Kidney tubule cell (primary cell): ENCODE results near the gene C1QTNF3.
"Not testable (repeated sequence)": the region's sequence is repeated elsewhere in the genome, so short reads cannot be mapped to it uniquely, and the experiment has no call there.

ENCODE experiments used
- DNase-seq: peaks from one replicate; pipeline ENCODE4 v3.0.0-alpha.2; 2018; ENCODE audit warnings: low spot score

C1QTNF3 gene

GRCh38 chr5:34021334-34021733 is 21.7 kb downstream of the C1QTNF3 start:
- DNase-seq = no peak

GRCh38 chr5:34020726-34021125 is 22.3 kb downstream of the C1QTNF3 start:
- no peak for DNase-seq

DNA sequence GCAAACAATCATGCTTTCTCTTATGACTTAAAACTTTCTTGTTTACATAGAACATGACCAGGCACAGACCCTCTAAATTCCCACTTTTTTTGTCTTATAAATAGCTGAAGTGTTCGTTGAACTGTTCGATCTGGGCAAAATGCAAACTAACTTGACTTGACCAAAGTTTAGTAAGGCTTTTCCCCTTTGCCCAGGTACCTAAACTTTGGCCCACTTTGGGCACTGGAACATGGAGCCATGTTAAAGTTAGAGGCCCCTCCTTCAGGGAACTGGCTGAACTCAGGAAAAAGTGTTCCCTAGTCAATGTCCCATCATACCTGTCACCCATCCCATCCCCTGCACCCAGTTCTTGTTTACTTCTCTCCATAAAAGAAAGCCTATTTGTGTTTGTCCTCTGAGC is 25.8 kb downstream of the C1QTNF3 start:
- no peak for DNase-seq

DNA sequence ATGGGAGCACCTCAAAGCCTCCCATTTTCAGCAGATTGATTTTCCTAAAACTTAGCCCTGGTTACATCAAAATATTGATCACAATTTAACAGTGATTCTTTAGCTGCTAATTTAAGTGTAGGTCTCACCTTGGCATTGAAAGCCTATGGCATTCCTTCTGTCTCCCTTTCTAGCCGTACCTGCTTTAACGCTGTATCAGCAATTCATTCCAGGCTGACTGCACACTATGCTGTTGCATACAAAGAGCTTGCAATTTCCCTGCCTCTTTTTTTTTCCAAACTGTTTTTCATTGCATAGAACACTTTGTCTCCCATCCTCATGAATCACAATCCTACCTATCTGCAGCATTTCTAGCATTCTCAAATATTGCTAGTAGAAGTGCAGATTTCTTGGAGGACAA is 26.3 kb downstream of the C1QTNF3 start:
- DNase-seq = no peak

- no peak for DNase-seq
Measured at GRCh38 chr5:34016222-34016621, 26.8 kb downstream of the C1QTNF3 start.

- DNase-seq = no peak
Measured at GRCh38 chr5:34015120-34015822, 27.7 kb downstream of the C1QTNF3 start.

- DNase-seq = no peak
Measured at GRCh38 chr5:34014626-34015025, 28.4 kb downstream of the C1QTNF3 start.

- no peak for DNase-seq
Measured at GRCh38 chr5:34013547-34013946, 29.5 kb downstream of the C1QTNF3 start.

- DNase-seq = no peak
Measured at GRCh38 chr5:34012791-34013190, 30.2 kb downstream of the C1QTNF3 start.

DNA sequence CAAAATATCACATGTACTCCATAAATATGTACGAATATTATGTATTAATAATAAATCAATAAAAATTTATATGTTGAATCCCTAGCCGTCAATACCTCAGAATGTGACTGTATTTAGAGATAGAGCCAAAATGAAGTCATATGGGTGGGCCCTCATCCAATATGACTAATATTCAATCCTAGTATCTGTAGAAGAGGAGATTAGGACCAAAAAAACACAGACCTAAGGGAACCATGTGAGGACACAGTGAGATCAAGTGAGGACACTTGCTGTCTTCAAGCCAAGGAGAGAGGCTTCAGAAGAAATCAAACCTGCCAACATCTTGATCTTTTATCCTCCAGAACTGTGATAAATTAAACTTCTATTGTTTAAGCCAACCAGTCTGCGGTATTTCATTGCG is 31.5 kb downstream of the C1QTNF3 start:
- DNase-seq = no peak

GRCh38 chr5:34010146-34010545 is 32.9 kb downstream of the C1QTNF3 start:
- not testable (repeated sequence) for DNase-seq

- no peak for DNase-seq
Measured at GRCh38 chr5:34009610-34010009, 33.4 kb downstream of the C1QTNF3 start.

DNA sequence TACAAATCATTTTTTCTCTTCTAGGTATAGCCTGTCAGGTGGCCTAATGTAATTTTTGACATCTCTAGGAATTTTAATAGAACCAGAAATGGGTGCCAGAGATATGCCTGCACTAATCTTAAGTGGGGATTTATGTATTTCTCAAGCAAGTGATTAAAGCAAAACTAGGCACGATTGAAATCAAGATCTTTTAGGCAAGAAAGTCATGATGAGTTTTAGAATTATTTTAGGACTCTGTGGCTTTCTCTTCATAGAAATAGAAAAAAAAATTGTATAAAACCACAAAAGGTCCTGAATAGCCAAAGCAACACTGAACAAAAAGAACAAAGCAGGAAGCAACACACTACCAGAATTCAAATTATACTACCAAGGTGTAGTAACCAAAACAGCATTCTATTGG is 34.2 kb downstream of the C1QTNF3 start:
- DNase-seq = peak; percentile 13

DNA sequence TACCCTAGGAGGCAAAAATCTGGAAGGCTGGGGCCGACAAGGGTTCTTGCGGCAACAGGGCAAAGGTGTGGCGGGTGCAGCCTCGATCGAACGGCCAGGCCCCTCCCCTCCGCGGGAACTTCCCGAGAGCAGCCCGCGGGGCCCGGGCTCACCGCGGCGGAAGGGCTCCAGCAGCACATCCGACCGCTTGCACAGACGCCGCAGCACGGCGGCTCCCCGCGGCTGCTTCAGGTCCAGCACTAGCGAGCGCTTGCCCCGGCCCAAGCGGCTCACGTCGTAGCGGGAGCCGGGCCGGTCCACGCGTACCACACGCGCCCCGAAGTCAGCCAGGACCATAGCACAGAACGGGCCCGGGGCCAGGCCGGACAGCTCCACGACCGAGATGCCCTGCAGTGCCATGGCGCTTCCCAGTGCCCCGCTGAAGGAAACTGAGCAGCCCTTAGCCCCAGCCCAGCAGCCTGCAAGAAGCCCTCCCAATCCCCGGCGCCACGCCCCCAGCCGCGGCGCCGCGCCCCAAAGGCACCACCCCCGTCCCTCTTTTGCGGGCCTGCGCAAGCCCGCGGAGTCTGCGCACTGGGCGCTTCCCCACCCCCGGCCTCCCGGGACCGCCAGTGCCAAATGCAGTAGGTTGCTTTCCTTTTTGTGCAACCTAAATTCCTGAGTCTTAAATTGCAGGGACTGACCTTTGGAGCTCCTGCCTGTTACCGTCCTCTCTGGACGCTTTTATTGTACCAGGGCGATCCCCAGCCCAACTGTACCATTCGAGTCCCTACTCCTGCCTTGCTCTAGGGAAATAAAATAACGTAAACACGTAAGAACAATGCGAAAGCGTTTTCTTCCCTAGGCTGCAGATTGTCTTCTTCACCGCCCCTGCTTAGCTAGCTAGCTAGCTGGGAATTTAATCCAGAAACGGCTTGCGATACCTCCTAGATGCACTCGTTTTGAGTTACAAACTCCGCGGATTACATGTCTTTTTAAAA is 35.1 kb downstream of the C1QTNF3 start, which contains the start of gene AMACR:
Gene AMACR, minus strand, starts transcription at position 430 of the 980 bp plus-strand sequence. Its CDS starts 31 bp downstream, at position 399.
- DNase-seq = peak; percentile 95

DNA sequence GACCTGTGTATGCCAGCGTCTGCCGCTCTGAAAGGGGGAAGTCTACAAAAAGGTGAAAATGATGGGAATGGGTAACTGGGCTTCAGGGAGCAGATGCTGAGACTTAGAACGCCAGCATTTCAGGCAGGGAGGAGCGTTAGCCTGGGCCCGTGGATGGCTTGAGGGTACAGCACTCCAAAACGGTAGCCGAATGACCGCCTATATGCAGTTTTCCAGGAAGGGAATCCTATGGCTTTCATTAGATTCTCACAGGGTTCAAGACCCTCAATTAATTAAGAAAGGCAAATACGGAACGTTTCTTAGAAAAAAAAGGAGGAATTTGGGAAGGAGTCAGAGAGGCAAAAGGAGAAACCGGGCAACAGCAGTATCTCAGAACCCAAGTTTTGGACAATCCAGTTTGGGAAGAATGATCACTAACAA is 35.8 kb downstream of the C1QTNF3 start:
- DNase-seq = peak; percentile 17

DNA sequence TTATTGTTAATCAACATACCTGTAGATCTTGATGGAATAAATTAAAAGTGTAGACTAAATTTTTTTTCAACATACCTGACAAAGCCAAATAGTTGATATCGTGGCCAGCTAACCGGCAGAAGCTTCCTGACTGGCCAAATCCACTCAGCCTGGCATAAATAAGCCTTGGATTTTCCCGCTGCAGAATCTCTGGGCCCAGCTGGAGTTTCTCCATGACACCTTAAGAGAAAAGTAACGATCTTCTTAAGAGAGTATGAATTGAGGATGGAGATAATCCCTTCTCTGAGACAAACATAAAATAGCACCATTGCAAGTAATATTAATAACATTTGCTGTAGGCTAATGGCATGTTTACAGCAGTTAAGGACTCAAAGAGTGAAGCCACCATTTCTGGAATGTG is 37.3 kb downstream of the C1QTNF3 start:
- no peak for DNase-seq

DNA sequence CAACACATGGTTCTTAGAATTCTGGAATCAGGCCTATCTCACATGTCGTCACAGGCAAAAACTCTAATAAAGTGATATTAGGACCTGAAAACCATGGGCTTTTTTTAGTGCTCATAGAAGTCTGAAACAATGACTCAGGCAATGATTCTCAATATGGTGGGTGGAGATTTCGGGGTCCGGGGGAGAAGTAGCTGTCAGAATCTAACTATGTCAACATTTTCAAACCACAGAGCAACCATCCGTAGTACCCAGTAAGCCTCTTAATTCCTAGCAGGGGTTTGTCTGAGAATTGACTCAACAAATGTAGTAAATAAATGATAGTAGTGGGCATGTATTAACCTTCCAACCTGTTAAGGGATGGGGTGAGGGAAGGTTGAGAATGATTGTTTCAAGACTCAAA is 37.8 kb downstream of the C1QTNF3 start:
- peak; percentile 92 for DNase-seq

- DNase-seq = no peak
Measured at GRCh38 chr5:34003941-34004340, 39.1 kb downstream of the C1QTNF3 start.

DNA sequence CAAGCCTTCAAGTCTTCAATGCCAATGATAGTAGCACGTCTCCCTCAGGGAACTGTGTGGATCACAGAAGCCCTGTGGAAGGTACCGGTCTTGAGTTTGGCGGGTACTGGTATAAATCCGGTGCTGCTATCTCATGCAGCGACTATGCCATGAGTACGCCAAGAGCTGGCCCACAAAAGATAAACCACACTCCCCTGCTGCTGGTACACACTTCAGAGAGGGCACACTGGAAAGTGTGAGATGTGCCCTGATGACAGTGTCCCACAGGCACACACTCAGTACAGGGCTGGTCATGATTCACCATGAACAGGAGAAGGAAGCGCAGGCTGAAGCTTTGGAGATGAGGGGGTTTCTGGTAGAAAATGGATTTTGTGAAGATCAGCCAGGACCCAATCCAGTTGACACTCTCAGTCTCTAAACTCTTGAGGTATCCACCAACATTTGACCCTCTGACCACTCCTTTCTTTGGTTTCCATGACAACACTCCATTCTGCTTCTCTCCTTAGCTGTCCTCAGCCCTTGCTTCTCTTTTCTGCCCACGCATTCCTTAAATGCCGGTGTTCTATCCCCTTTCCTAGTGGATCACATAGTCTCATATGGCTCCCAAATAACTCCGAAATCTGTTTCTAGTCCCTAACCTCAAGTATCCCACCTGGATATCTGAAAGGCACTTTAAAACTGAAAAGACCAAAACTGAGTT is 40.2 kb downstream of the C1QTNF3 start:
- DNase-seq = no peak

DNA sequence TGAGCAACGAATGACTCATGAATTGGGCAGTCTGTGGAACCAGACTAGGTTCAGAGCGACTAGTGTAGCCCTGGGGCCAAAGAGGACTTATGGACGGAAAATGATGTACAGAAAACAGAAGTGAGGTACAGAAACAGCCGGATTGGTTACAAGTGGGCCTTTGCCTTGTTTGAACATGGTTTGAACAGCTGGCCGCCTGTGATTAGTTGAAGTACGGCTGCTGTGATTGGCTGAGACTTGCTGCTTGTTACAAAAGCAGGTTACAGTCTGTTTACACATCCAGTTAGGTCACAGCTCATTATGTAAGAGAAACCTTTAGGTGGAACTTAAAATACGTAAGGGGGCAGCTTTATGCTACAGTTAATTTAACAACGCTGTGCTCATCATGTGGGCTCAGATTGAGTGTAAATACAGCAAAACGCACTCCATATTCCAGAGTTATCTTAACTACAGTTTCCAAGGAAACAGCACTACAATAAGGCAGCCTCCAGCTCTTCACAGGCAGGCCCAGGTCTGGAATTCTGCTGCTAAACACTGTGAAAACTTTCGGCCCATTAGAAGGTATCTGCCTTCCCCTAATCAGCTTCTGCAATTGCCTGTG is 41.7 kb downstream of the C1QTNF3 start:
- DNase-seq = peak; percentile 51

DNA sequence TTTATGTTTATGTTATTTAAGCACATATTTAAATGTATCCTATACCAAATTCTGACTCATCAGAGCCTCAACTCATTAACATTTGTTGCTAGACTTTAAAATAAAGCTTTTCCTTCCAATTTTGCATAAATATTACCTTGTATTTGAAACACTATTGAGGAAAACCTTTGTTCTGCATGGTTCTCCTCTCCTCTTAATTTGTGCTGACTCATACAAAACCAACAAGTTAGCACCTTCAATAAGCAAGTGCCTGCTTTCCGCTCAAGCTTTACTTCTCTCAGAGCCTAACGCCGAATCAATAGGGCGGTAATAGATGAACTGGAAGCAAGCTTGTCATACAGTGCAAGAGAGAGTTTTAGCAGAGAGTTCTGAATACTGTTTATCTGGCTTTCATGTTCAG is 43.0 kb downstream of the C1QTNF3 start:
- no peak for DNase-seq
